Ishikawa (cell line): ENCODE results near the gene LDLR.

ENCODE experiments used
- MAX ChIP-seq: IDR thresholded peaks from 2 replicates; pipeline ENCODE4 v1.6.1; 2012
- ZBTB7A ChIP-seq: IDR thresholded peaks from 2 replicates; pipeline ENCODE4 v1.6.1; 2012; ENCODE audit warnings: low read depth

DNA sequence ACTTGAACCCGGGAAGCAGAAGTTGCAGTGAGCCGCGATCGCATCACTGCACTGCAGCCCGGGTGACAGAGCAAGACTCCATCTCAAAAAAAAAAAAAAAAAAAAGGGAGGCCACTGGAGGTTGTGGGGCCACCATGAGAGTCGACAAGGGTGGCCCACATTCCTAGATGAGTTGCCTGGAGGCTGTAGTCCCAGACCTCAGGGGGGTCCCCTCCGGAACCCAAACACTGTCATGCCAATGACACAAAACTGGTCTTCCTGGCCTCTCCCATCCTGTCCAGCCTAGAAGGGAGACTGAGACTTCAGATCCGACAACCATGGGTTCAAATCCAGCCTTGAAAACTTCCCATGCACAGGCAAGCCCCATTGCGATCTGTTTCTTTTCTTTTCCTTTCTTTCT is 51.6 kb downstream of the LDLR start:
- TF ChIP-seq MAX (no peak), ZBTB7A (no peak)
